GM12874 (cell line): ENCODE measurements around the gene UBAP2.

ENCODE experiments used
- TF ChIP-seq, protein P1 (sequence below): IDR thresholded peaks from 2 replicates; pipeline ENCODE4 v1.5.1; 2011; ENCODE audit warnings: low read depth, mild to moderate bottlenecking, control low read depth, low read length, moderate library complexity; ENCODE audit not compliant: insufficient read depth

UBAP2 gene

GRCh38 chr9:34045903-34046302 is 2.8 kb downstream of the UBAP2 start:
- TF ChIP-seq, protein P1, sequence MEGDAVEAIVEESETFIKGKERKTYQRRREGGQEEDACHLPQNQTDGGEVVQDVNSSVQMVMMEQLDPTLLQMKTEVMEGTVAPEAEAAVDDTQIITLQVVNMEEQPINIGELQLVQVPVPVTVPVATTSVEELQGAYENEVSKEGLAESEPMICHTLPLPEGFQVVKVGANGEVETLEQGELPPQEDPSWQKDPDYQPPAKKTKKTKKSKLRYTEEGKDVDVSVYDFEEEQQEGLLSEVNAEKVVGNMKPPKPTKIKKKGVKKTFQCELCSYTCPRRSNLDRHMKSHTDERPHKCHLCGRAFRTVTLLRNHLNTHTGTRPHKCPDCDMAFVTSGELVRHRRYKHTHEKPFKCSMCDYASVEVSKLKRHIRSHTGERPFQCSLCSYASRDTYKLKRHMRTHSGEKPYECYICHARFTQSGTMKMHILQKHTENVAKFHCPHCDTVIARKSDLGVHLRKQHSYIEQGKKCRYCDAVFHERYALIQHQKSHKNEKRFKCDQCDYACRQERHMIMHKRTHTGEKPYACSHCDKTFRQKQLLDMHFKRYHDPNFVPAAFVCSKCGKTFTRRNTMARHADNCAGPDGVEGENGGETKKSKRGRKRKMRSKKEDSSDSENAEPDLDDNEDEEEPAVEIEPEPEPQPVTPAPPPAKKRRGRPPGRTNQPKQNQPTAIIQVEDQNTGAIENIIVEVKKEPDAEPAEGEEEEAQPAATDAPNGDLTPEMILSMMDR = no peak

- TF ChIP-seq, protein P1 = no peak
Observed at GRCh38 chr9:34037626-34038025, 11.1 kb downstream of the UBAP2 start.

DNA sequence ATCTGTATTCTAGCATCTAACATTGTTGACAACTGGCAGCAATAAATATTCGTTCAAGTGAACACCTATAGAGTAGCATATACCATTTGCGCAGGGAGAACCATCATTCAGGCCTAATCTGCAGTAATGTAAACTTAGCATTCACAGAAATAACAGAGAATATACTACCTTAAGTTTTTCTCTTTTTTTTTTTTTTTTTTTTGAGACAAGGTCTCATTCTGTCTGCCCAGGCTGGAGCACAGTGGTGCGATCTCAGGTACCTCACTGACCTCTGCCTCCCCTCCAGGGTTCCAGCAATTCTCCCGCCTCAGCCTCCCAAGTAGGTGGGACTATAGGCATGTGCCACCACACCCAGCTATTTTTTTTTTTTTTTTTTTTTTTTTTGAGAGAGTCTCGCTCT is 12.1 kb downstream of the UBAP2 start:
- TF ChIP-seq, protein P1 = no peak

GRCh38 chr9:34035656-34036055 is 13.0 kb downstream of the UBAP2 start:
- TF ChIP-seq, protein P1 = no peak

GRCh38 chr9:34034698-34035065 is 14.0 kb downstream of the UBAP2 start:
- TF ChIP-seq, protein P1 = no peak

GRCh38 chr9:34032631-34033030 is 16.1 kb downstream of the UBAP2 start:
- TF ChIP-seq, protein P1 = no peak

GRCh38 chr9:34027845-34028574 is 20.7 kb downstream of the UBAP2 start:
- TF ChIP-seq, protein P1 = no peak
